GM23338 (cell line): ENCODE results near the gene MMP25. TPM values are rescaled to one million over a fixed set of nuclear protein-coding genes. Genes with fewer than 3 reads are reported as not detected.

Experiments
- ATAC-seq: fragments of 200-7000 bp; cut with Tn5 transposase; 3 replicates; pipeline ENCODE4 v1.9.1; 2020
- DNase-seq: peaks from one replicate; pipeline ENCODE4 v3.0.0-alpha.2; 2015; ENCODE audit warnings: low spot score
- H2AFZ ChIP-seq: fragments of 200-600 bp; sonication (generic); 2 replicates; pipeline ENCODE4 v1.8.0; 2016; ENCODE audit warnings: antibody characterized with exemption, mild to moderate bottlenecking, moderate library complexity
- H3F3A ChIP-seq: fragments of 200-600 bp; sonication (generic); replicated peaks from 2 replicates; pipeline ENCODE4 v1.8.0; 2017; ENCODE audit warnings: antibody characterized with exemption, mixed run types, low read depth
- H3K27ac ChIP-seq: fragments of 200-600 bp; sonication (generic); 2 replicates; pipeline ENCODE4 v1.6.1; 2016; ENCODE audit warnings: low read depth
- H3K27me3 ChIP-seq: fragments of 200-600 bp; sonication (generic); 2 replicates; pipeline ENCODE4 v1.8.0; 2016; ENCODE audit warnings: mild to moderate bottlenecking, mixed run types, moderate library complexity; ENCODE audit not compliant: insufficient read depth
- H3K36me3 ChIP-seq: fragments of 200-600 bp; sonication (generic); 2 replicates; pipeline ENCODE4 v1.8.0; 2016; ENCODE audit warnings: mild to moderate bottlenecking; ENCODE audit not compliant: insufficient read depth
- H3K4me1 ChIP-seq: fragments of 200-600 bp; sonication (generic); 2 replicates; pipeline ENCODE4 v1.8.0; 2016; ENCODE audit warnings: mild to moderate bottlenecking, moderate library complexity; ENCODE audit not compliant: insufficient read depth
- H3K4me2 ChIP-seq: fragments of 200-600 bp; sonication (generic); 2 replicates; pipeline ENCODE4 v1.7.1; 2017; ENCODE audit warnings: mixed run types
- H3K4me3 ChIP-seq: fragments of 200-600 bp; sonication (generic); 2 replicates; pipeline ENCODE4 v1.6.1; 2016; ENCODE audit warnings: mixed run types
- H3K79me2 ChIP-seq: fragments of 200-600 bp; sonication (generic); replicated peaks from 2 replicates; pipeline ENCODE4 v1.8.0; 2017; ENCODE audit warnings: mild to moderate bottlenecking; ENCODE audit not compliant: insufficient read depth
- H3K9me2 ChIP-seq: fragments of 200-600 bp; sonication (generic); 2 replicates; pipeline ENCODE4 v1.8.0; 2017; ENCODE audit not compliant: insufficient read depth
- H4K20me1 ChIP-seq: fragments of 200-600 bp; sonication (generic); replicated peaks from 2 replicates; pipeline ENCODE4 v1.8.0; 2017; ENCODE audit warnings: mild to moderate bottlenecking; ENCODE audit not compliant: insufficient read depth
- H3K27ac Mint-ChIP-seq: 2 replicates; pipeline ENCODE4 v1.8.0; 2020; ENCODE audit warnings: inconsistent platforms, mild to moderate bottlenecking, moderate library complexity, mixed read lengths
- H3K27me3 Mint-ChIP-seq: 3 replicates; pipeline ENCODE4 v1.8.0; 2022; ENCODE audit warnings: low read depth, mild to moderate bottlenecking, moderate library complexity, mixed read lengths, inconsistent platforms; ENCODE audit not compliant: insufficient read depth, poor library complexity
- H3K36me3 Mint-ChIP-seq: 3 replicates; pipeline ENCODE4 v1.8.0; 2021; ENCODE audit warnings: low read depth, mild to moderate bottlenecking, inconsistent platforms, moderate library complexity, mixed read lengths
- H3K4me1 Mint-ChIP-seq: 3 replicates; pipeline ENCODE4 v1.8.0; 2020; ENCODE audit warnings: mild to moderate bottlenecking, inconsistent platforms, mixed read lengths
- H3K4me3 Mint-ChIP-seq: 3 replicates; pipeline ENCODE4 v1.8.0; 2021; ENCODE audit warnings: moderate library complexity, mild to moderate bottlenecking, inconsistent platforms, mixed read lengths
- H3K9me3 Mint-ChIP-seq: 3 replicates; pipeline ENCODE4 v1.8.0; 2020; ENCODE audit warnings: moderate library complexity, mild to moderate bottlenecking, inconsistent platforms, mixed read lengths
- EZH2 ChIP-seq: fragments of 200-600 bp; sonication (generic); IDR thresholded peaks from one replicate; pipeline ENCODE4 v1.8.0; 2017; ENCODE audit warnings: antibody characterized with exemption, mild to moderate bottlenecking, low read depth; ENCODE audit not compliant: unreplicated experiment
- POLR2AphosphoS5 ChIP-seq: IDR thresholded peaks from 2 replicates; pipeline ENCODE4 v1.6.1; 2016; ENCODE audit warnings: antibody characterized with exemption, low read depth
- ZNF462 ChIP-seq: fragments of 250-450 bp; sonication (Bioruptor Pico); IDR thresholded peaks from 2 replicates; pipeline ENCODE4 v1.5.0; 2020; ENCODE audit warnings: mild to moderate bottlenecking, moderate library complexity
- polyA plus RNA-seq: library from polyadenylated mRNA; unstranded; fragments of >200 nt; fragmentation: Nextera tagmentation; extraction: Ambion mirVana; gene quantifications from 2 replicates; pipeline ENCODE4 v1.2.1, GENCODE V29; 2016
- total RNA-seq: library from RNA; depleted of rRNA; stranded (reverse); fragments of >200 nt; shearing (Covaris generic); gene quantifications from 2 replicates; pipeline ENCODE4 v1.2.3, GENCODE V29; 2014
- TF ChIP-seq, protein P1 (sequence below): IDR thresholded peaks from one replicate; pipeline ENCODE4 v1.6.1; 2018; ENCODE audit warnings: antibody characterized with exemption; ENCODE audit not compliant: unreplicated experiment

The MMP25 gene
- total and polyA plus RNA-seq, 2 experiments from 2014 or later, result 7.7 to 15.9 TPM

GRCh38 chr16:3044708-3045107, 1.7 kb upstream of the MMP25 start (continued):
- no peak for TF ChIP-seq ZNF462
- no peak for TF ChIP-seq POLR2AphosphoS5

GRCh38 chr16:3046641-3047386, 453 bp downstream of the MMP25 start:
- H3K4me1 Mint-ChIP-seq, result peaks cover 19% of the 10 kb centered on the region
- H3K4me3 ChIP-seq, result peak overlapping the region; percentile 94
- no peak overlapping the region for H2AFZ ChIP-seq
- peaks cover 10% of the 10 kb centered on the region for H4K20me1 ChIP-seq
- ATAC-seq (peak; percentile 53), DNase-seq (peak; percentile 80)
- H3K36me3 ChIP-seq, result no peaks in the 10 kb centered on the region
- H3K9me2 ChIP-seq, result no peaks in the 10 kb centered on the region
- H3K9me3 Mint-ChIP-seq, result peaks cover 7% of the 10 kb centered on the region; the same call in 2 of the 3 replicates
- H3K4me3 Mint-ChIP-seq, result peak overlapping the region; percentile 82
- no peak overlapping the region for H3K27ac Mint-ChIP-seq
- peaks cover 17% of the 10 kb centered on the region; the same call in 1 of the 2 replicates for H3K4me1 ChIP-seq
- peaks cover 39% of the 10 kb centered on the region for H3K27me3 ChIP-seq
- no peak overlapping the region for H3K27ac ChIP-seq
- H3K4me2 ChIP-seq, result peak overlapping the region; percentile 96
- H3F3A ChIP-seq, result peaks cover 17% of the 10 kb centered on the region
- peaks cover 38% of the 10 kb centered on the region for H3K36me3 Mint-ChIP-seq
- H3K27me3 Mint-ChIP-seq, result peaks cover 29% of the 10 kb centered on the region
- peaks cover 5% of the 10 kb centered on the region for H3K79me2 ChIP-seq
- TF ChIP-seq, protein P1, sequence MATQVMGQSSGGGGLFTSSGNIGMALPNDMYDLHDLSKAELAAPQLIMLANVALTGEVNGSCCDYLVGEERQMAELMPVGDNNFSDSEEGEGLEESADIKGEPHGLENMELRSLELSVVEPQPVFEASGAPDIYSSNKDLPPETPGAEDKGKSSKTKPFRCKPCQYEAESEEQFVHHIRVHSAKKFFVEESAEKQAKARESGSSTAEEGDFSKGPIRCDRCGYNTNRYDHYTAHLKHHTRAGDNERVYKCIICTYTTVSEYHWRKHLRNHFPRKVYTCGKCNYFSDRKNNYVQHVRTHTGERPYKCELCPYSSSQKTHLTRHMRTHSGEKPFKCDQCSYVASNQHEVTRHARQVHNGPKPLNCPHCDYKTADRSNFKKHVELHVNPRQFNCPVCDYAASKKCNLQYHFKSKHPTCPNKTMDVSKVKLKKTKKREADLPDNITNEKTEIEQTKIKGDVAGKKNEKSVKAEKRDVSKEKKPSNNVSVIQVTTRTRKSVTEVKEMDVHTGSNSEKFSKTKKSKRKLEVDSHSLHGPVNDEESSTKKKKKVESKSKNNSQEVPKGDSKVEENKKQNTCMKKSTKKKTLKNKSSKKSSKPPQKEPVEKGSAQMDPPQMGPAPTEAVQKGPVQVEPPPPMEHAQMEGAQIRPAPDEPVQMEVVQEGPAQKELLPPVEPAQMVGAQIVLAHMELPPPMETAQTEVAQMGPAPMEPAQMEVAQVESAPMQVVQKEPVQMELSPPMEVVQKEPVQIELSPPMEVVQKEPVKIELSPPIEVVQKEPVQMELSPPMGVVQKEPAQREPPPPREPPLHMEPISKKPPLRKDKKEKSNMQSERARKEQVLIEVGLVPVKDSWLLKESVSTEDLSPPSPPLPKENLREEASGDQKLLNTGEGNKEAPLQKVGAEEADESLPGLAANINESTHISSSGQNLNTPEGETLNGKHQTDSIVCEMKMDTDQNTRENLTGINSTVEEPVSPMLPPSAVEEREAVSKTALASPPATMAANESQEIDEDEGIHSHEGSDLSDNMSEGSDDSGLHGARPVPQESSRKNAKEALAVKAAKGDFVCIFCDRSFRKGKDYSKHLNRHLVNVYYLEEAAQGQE, result no peak
- TF ChIP-seq EZH2 (no peak), ZNF462 (no peak)
